Astrocyte of the hippocampus (primary cell): ENCODE results near the gene PRR19.
A peak's percentile ranks its signal among the peaks of the same experiment; 100 is the strongest.

Experiments
- DNase-seq: peaks from one replicate; pipeline ENCODE4 v3.0.0; 2011; ENCODE audit warnings: low read depth, low spot score

PRR19 gene

GRCh38 chr19:42270346-42271044, 31.4 kb upstream of the PRR19 start:
- DNase-seq = peak; percentile 62

GRCh38 chr19:42271045-42271419, 30.9 kb upstream of the PRR19 start:
- no peak for DNase-seq

- DNase-seq = no peak
Measured at GRCh38 chr19:42271861-42272534, 29.9 kb upstream of the PRR19 start.

- no peak for DNase-seq
Measured at GRCh38 chr19:42272535-42272897, 29.4 kb upstream of the PRR19 start.

- DNase-seq = no peak
Measured at GRCh38 chr19:42272989-42273406, 28.9 kb upstream of the PRR19 start.

GRCh38 chr19:42273407-42274064, 28.4 kb upstream of the PRR19 start:
- DNase-seq = no peak

- DNase-seq = no peak
Measured at GRCh38 chr19:42274065-42274682, 27.8 kb upstream of the PRR19 start.

- DNase-seq = no peak
Measured at GRCh38 chr19:42275103-42275502, 26.8 kb upstream of the PRR19 start.

- DNase-seq = no peak
Measured at GRCh38 chr19:42275517-42275916, 26.4 kb upstream of the PRR19 start.

- DNase-seq = no peak
Measured at GRCh38 chr19:42276284-42276683, 25.6 kb upstream of the PRR19 start.

GRCh38 chr19:42276821-42277220, 25.1 kb upstream of the PRR19 start:
- no peak for DNase-seq

GRCh38 chr19:42277821-42278451, 24.0 kb upstream of the PRR19 start:
- peak; percentile 48 for DNase-seq

- DNase-seq = no peak
Measured at GRCh38 chr19:42278452-42279154, 23.3 kb upstream of the PRR19 start.

- no peak for DNase-seq
Measured at GRCh38 chr19:42279155-42279901, 22.6 kb upstream of the PRR19 start.

- DNase-seq = peak; percentile 97
Measured at GRCh38 chr19:42279902-42280814, 21.8 kb upstream of the PRR19 start.

- peak; percentile 86 for DNase-seq
Measured at GRCh38 chr19:42280815-42281145, 21.2 kb upstream of the PRR19 start.

- peak; percentile 68 for DNase-seq
Measured at GRCh38 chr19:42281146-42281826, 20.6 kb upstream of the PRR19 start.

GRCh38 chr19:42281827-42282762, 19.8 kb upstream of the PRR19 start:
- peak; percentile 84 for DNase-seq
